ENCODE measurements around the gene POLR3F. TPM values are rescaled to one million over a fixed set of nuclear protein-coding genes. Genes with fewer than 3 reads are reported as not detected.

Gene POLR3F
- polyA plus RNA-seq, 1 of the 3 experiments (the other 2 are of a cell fraction): 4.8 TPM

DNA sequence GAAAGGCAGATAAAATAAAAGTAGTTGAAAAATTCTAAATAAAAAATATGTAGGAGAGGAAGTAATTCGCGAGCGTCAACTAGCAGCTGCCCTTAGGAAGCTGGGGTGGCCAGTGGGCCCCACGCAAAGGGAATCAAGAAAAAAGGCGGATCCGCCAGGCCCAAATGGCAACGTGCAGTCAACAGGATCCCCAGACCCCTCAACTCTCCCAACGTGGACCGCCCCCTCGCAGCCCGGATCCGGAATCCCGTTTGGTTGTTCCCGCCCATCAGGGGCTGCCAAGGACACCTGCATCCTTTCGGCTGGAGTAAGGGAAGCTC is 656 bp upstream of the POLR3F start (continued):
- TF ChIP-seq, protein P1, sequence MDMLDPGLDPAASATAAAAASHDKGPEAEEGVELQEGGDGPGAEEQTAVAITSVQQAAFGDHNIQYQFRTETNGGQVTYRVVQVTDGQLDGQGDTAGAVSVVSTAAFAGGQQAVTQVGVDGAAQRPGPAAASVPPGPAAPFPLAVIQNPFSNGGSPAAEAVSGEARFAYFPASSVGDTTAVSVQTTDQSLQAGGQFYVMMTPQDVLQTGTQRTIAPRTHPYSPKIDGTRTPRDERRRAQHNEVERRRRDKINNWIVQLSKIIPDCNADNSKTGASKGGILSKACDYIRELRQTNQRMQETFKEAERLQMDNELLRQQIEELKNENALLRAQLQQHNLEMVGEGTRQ (IDR thresholded peaks at IDR 0.05; ENCODE audit: borderline replicate concordance, low read depth, low read length): no peak
- TF ChIP-seq YY1 (IDR thresholded peaks at IDR 0.05; ENCODE audit: low read depth): no peak
- peak; percentile 94 for TF ChIP-seq MXI1 (IDR thresholded peaks at IDR 0.05; ENCODE audit: low read depth, low read length)
- TF ChIP-seq, protein P2, sequence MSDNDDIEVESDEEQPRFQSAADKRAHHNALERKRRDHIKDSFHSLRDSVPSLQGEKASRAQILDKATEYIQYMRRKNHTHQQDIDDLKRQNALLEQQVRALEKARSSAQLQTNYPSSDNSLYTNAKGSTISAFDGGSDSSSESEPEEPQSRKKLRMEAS (IDR thresholded peaks at IDR 0.05; ENCODE audit: low read depth): peak; percentile 86

DNA sequence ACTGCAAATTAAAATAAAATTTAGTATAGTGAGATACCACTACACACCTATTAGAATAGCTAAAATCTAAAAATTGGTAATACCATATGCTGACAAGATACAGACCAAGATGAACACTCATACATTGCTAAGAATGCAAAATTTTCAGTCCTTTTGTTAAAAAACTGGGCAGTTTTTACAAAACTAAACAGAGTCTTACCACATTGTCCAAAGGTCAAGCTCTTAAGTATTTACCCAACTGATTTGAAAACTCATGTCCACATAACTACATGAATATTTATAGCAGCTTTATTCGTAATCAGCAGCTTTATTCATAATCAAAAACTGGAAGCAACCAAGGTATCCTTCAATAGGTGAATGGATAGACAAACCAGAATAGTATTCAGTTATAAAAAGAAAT is 10.0 kb downstream of the POLR3F start:
- 97% methylated on average over 1 of the region's 1 CpG for WGBS (ENCODE audit: low lambda C conversion rate)
- ChIA-PET POLR2A (interaction anchor here (0.9 kb wide), 1 partner anchor 21 kb away, joined by 4 read pairs; no protein-coding TSS in a partner anchor), CTCF (no interaction called here)
- H3K9me3 ChIP-seq: no peaks in the 10 kb centered on the region
- DNase-seq: no peak
- no peak overlapping the region for H3K4me3 ChIP-seq (ENCODE audit: low read depth in 2 of 2, low read length in 1 of 2)
- H4K20me1 ChIP-seq (ENCODE audit: insufficient read depth): no peaks in the 10 kb centered on the region
- TF ChIP-seq GABPA (IDR thresholded peaks at IDR 0.05; ENCODE audit: low read depth) (no peak), RXRA (IDR thresholded peaks at IDR 0.05; ENCODE audit: borderline replicate concordance, low read depth) (no peak), MXI1 (IDR thresholded peaks at IDR 0.05; ENCODE audit: low read depth, low read length) (no peak), JUND (IDR thresholded peaks at IDR 0.05) (no peak), TEAD4 (IDR thresholded peaks at IDR 0.05; ENCODE audit: borderline replicate concordance, insufficient read depth) (no peak), YY1 (IDR thresholded peaks at IDR 0.05; ENCODE audit: low read depth) (no peak), TAF1 (IDR thresholded peaks at IDR 0.05; ENCODE audit: borderline replicate concordance, low read depth, low read length) (no peak), GATA2 (CRISPR knock-in tag; IDR thresholded peaks at IDR 0.05) (no peak), RFX5 (IDR thresholded peaks at IDR 0.05; ENCODE audit: low read length) (no peak), FOXJ3 (CRISPR knock-in tag; IDR thresholded peaks at IDR 0.05) (no peak), RCOR1 (IDR thresholded peaks at IDR 0.05; ENCODE audit: low read length) (no peak)
- TF ChIP-seq, protein P3, sequence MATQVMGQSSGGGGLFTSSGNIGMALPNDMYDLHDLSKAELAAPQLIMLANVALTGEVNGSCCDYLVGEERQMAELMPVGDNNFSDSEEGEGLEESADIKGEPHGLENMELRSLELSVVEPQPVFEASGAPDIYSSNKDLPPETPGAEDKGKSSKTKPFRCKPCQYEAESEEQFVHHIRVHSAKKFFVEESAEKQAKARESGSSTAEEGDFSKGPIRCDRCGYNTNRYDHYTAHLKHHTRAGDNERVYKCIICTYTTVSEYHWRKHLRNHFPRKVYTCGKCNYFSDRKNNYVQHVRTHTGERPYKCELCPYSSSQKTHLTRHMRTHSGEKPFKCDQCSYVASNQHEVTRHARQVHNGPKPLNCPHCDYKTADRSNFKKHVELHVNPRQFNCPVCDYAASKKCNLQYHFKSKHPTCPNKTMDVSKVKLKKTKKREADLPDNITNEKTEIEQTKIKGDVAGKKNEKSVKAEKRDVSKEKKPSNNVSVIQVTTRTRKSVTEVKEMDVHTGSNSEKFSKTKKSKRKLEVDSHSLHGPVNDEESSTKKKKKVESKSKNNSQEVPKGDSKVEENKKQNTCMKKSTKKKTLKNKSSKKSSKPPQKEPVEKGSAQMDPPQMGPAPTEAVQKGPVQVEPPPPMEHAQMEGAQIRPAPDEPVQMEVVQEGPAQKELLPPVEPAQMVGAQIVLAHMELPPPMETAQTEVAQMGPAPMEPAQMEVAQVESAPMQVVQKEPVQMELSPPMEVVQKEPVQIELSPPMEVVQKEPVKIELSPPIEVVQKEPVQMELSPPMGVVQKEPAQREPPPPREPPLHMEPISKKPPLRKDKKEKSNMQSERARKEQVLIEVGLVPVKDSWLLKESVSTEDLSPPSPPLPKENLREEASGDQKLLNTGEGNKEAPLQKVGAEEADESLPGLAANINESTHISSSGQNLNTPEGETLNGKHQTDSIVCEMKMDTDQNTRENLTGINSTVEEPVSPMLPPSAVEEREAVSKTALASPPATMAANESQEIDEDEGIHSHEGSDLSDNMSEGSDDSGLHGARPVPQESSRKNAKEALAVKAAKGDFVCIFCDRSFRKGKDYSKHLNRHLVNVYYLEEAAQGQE (IDR thresholded peaks at IDR 0.05; ENCODE audit: low read depth, low read length): no peak
- TF ChIP-seq, protein P4, sequence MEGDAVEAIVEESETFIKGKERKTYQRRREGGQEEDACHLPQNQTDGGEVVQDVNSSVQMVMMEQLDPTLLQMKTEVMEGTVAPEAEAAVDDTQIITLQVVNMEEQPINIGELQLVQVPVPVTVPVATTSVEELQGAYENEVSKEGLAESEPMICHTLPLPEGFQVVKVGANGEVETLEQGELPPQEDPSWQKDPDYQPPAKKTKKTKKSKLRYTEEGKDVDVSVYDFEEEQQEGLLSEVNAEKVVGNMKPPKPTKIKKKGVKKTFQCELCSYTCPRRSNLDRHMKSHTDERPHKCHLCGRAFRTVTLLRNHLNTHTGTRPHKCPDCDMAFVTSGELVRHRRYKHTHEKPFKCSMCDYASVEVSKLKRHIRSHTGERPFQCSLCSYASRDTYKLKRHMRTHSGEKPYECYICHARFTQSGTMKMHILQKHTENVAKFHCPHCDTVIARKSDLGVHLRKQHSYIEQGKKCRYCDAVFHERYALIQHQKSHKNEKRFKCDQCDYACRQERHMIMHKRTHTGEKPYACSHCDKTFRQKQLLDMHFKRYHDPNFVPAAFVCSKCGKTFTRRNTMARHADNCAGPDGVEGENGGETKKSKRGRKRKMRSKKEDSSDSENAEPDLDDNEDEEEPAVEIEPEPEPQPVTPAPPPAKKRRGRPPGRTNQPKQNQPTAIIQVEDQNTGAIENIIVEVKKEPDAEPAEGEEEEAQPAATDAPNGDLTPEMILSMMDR (IDR thresholded peaks at IDR 0.05): no peak
- H3K79me2 ChIP-seq (ENCODE audit: insufficient read depth): no peaks in the 10 kb centered on the region
- H3F3A ChIP-seq (replicated peaks; ENCODE audit: insufficient read depth): peaks cover 11% of the 10 kb centered on the region
- no peak overlapping the region for H3K4me2 ChIP-seq
- no peaks in the 10 kb centered on the region for H3K9me2 ChIP-seq
- H3K27ac ChIP-seq (ENCODE audit: low read depth in 2 of 2, low read length in 1 of 2): no peak overlapping the region
- H2AFZ ChIP-seq (ENCODE audit: low read depth): no peak overlapping the region
- no peak overlapping the region for H3K9ac ChIP-seq
- H3K36me3 ChIP-seq (replicated peaks in 1 of 2; ENCODE audit: control insufficient read depth in 1 of 2, insufficient read depth in 2 of 2, low read length in 1 of 2): peaks cover 65 to 75% of the 10 kb centered on the region in 2 experiments
- H3K27me3 ChIP-seq (ENCODE audit: insufficient read depth): no peaks in the 10 kb centered on the region
- H3K4me1 ChIP-seq (ENCODE audit: control insufficient read depth in 1 of 2, insufficient read depth in 2 of 2, low read depth in 1 of 2, low read length in 1 of 2): no peaks in the 10 kb centered on the region
